K562 (cell line): Measurements from ENCODE around the gene DRAXIN. TPM values are rescaled to one million over a fixed set of nuclear protein-coding genes. Genes with fewer than 3 reads are reported as not detected.

ENCODE experiments used
- FOS ChIP-seq: IDR thresholded peaks from 3 replicates; pipeline ENCODE4 v1.6.1; 2011; ENCODE audit not compliant: insufficient read length; ENCODE audit errors: extremely low read depth
- PHB ChIP-seq: fragments of 250-450 bp; sonication (Bioruptor Pico); IDR thresholded peaks from 2 replicates; pipeline ENCODE4 v1.5.0; 2021
- TAL1 ChIP-seq: fragments of 450-650 bp; IDR thresholded peaks from 2 replicates; pipeline ENCODE4 v1.6.1; 2016; ENCODE audit warnings: mild to moderate bottlenecking
- TCFL5 ChIP-seq: fragments of 250-450 bp; sonication (Bioruptor Pico); conservative IDR thresholded peaks from 2 replicates; pipeline ENCODE4 v1.6.1; 2021; ENCODE audit warnings: mild to moderate bottlenecking, moderate library complexity, matching md5 sums
- TOE1 ChIP-seq, 2 experiments: fragments of 450-650 bp in 1 of 2; sonication (generic) in 1 of 2; formaldehyde crosslinking in 1 of 2; IDR thresholded peaks; 2 replicates each; pipeline versions ENCODE4 v1.7.1 to v1.8.0; 2016 to 2022; ENCODE audit warnings: borderline replicate concordance in 2 of 2, mild to moderate bottlenecking in 2 of 2, antibody characterized with exemption in 1 of 2, inconsistent platforms in 1 of 2, low read depth in 1 of 2, missing genetic modification reagents in 1 of 2, moderate library complexity in 1 of 2
- TRIM24 ChIP-seq, 2 experiments: fragments of 450-650 bp; IDR thresholded peaks; 2 replicates each; pipeline ENCODE4 v1.6.1; 2016
- ZNF655 ChIP-seq: fragments of 250-450 bp; sonication (Bioruptor Pico); IDR thresholded peaks from 2 replicates; pipeline ENCODE4 v1.5.0; 2021
- ZNF778 ChIP-seq: fragments of 450-650 bp; formaldehyde crosslinking; IDR thresholded peaks from 2 replicates; pipeline ENCODE4 v1.4.0; 2020; ENCODE audit warnings: mild to moderate bottlenecking, moderate library complexity
- ZNF79 ChIP-seq: fragments of 250-450 bp; sonication (Bioruptor Pico); IDR thresholded peaks from 2 replicates; pipeline ENCODE4 v1.4.0; 2020; ENCODE audit warnings: low read depth, mild to moderate bottlenecking, moderate library complexity
- polyA plus RNA-seq, 8 experiments: library from polyadenylated mRNA; depleted of rRNA in 4 of 8; stranded (reverse) in 5 of 8; unstranded in 3 of 8; fragments of >200 nt; fragmentation: Nextera tagmentation in 2 of 8; fragmentation: Illumina TruSeq in 1 of 8; extraction: Ambion mirVana in 2 of 8; extraction: Trizol in 1 of 8; gene quantifications; 2 replicates each; pipeline versions ENCODE4 v1.2.1 to v1.2.3, GENCODE V29; 2011 to 2014; ENCODE audit warnings: inconsistent platforms in 1 of 8, missing spikeins in 1 of 8
- total RNA-seq, 7 experiments: library from RNA; depleted of rRNA in 6 of 7; stranded (reverse); fragments of >200 nt in 6 of 7; fragmentation: Illumina TruSeq in 2 of 7; extraction: Trizol in 2 of 7; gene quantifications; 2 replicates each; pipeline versions ENCODE4 v1.2.1 to v1.2.3, GENCODE V29; 2011 to 2021; ENCODE audit warnings: low replicate concordance in 1 of 7
- TF ChIP-seq, protein P1 (sequence below): sonication (generic); formaldehyde crosslinking; IDR thresholded peaks from 2 replicates; pipeline ENCODE4 v1.8.0; 2023; ENCODE audit warnings: missing genetic modification reagents, mild to moderate bottlenecking, borderline replicate concordance
- TF ChIP-seq, protein P2 (sequence below), 2 experiments: IDR thresholded peaks; 2 replicates each; pipeline ENCODE4 v1.6.1; 2011; ENCODE audit warnings: borderline replicate concordance in 1 of 2, control low read depth in 1 of 2, low read depth in 1 of 2, low read length in 1 of 2, mild to moderate bottlenecking in 1 of 2, mixed read lengths in 1 of 2, moderate library complexity in 1 of 2; ENCODE audit not compliant: insufficient read depth in 1 of 2, insufficient read length in 1 of 2, poor library complexity in 1 of 2, severe bottlenecking in 1 of 2; ENCODE audit errors: extremely low read depth in 1 of 2
- TF ChIP-seq, protein P3 (sequence below): sonication (generic); formaldehyde crosslinking; IDR thresholded peaks from 2 replicates; pipeline ENCODE4 v1.4.0; 2020; ENCODE audit warnings: mild to moderate bottlenecking, missing genetic modification reagents
- TF ChIP-seq, protein P4 (sequence below): fragments of 450-650 bp; IDR thresholded peaks from 2 replicates; pipeline ENCODE4 v1.6.1; 2018; ENCODE audit warnings: mild to moderate bottlenecking, low read depth; ENCODE audit not compliant: partially characterized antibody

The DRAXIN gene
- total and polyA plus RNA-seq, 9 of the 15 experiments (the other 6 are each of a cell fraction or from before 2014, with no cell fraction given), result 0.01 to 0.04 (median 0.01) TPM; not detected in 6

DNA sequence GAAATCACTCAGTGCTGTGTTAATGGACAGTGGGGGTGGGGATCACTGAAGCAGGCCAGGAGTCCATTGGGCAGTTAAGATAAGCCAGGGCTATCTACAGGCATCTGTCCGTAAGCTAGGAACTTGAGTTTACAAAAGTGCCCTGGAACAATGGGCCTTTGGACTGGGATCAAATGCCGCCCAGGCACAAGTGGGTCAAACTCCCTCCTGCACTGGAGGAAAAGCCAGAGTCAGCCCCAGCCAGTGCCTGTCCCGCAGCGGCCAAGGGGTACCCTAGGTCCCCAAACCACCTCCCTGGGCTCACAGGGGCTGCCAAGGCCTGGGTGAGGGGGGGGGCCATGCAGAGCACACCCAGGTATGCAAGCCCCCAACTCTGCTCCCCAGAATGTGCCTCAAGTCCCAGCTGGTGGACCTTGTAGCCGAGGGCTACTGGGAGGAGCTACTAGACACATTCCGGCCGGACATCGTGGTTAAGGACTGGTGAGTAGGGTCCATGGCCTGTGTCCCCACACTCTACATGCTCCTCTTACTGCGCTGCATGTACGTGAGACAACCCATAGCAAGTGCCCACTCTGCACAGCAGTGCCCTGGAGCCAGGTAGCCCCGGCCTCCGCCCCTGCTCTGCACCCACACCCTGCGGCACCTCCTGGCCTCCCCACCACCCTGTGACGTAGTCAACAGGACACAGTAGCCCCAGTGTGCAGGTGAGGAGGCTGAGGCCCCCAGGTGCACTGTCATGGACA lies 19.8 kb upstream of the DRAXIN start (continued):
- TF ChIP-seq, protein P1, sequence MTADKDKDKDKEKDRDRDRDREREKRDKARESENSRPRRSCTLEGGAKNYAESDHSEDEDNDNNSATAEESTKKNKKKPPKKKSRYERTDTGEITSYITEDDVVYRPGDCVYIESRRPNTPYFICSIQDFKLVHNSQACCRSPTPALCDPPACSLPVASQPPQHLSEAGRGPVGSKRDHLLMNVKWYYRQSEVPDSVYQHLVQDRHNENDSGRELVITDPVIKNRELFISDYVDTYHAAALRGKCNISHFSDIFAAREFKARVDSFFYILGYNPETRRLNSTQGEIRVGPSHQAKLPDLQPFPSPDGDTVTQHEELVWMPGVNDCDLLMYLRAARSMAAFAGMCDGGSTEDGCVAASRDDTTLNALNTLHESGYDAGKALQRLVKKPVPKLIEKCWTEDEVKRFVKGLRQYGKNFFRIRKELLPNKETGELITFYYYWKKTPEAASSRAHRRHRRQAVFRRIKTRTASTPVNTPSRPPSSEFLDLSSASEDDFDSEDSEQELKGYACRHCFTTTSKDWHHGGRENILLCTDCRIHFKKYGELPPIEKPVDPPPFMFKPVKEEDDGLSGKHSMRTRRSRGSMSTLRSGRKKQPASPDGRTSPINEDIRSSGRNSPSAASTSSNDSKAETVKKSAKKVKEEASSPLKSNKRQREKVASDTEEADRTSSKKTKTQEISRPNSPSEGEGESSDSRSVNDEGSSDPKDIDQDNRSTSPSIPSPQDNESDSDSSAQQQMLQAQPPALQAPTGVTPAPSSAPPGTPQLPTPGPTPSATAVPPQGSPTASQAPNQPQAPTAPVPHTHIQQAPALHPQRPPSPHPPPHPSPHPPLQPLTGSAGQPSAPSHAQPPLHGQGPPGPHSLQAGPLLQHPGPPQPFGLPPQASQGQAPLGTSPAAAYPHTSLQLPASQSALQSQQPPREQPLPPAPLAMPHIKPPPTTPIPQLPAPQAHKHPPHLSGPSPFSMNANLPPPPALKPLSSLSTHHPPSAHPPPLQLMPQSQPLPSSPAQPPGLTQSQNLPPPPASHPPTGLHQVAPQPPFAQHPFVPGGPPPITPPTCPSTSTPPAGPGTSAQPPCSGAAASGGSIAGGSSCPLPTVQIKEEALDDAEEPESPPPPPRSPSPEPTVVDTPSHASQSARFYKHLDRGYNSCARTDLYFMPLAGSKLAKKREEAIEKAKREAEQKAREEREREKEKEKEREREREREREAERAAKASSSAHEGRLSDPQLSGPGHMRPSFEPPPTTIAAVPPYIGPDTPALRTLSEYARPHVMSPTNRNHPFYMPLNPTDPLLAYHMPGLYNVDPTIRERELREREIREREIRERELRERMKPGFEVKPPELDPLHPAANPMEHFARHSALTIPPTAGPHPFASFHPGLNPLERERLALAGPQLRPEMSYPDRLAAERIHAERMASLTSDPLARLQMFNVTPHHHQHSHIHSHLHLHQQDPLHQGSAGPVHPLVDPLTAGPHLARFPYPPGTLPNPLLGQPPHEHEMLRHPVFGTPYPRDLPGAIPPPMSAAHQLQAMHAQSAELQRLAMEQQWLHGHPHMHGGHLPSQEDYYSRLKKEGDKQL (CRISPR knock-in tag), result no peak
- TF ChIP-seq, protein P2, sequence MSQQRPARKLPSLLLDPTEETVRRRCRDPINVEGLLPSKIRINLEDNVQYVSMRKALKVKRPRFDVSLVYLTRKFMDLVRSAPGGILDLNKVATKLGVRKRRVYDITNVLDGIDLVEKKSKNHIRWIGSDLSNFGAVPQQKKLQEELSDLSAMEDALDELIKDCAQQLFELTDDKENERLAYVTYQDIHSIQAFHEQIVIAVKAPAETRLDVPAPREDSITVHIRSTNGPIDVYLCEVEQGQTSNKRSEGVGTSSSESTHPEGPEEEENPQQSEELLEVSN (IDR thresholded peaks at IDR 0.05; ENCODE audit: borderline replicate concordance in 1 of 2, extremely low read depth in 1 of 2, insufficient read depth in 1 of 2, insufficient read length in 1 of 2, low read depth in 1 of 2, low read length in 1 of 2, poor library complexity in 1 of 2, severe bottlenecking in 1 of 2), result no peak
- TF ChIP-seq TOE1 (IDR thresholded peaks at IDR 0.05; ENCODE audit: borderline replicate concordance) (no peak), TOE1 (CRISPR knock-in tag; IDR thresholded peaks at IDR 0.05; ENCODE audit: borderline replicate concordance, low read depth) (peak; percentile 27; the same call in 1 of the 2 replicates), ZNF655 (CRISPR knock-in tag) (no peak), FOS (no peak), ZNF79 (CRISPR knock-in tag) (no peak), TAL1 (peak; percentile 92), TCFL5 (CRISPR knock-in tag) (no peak), ZNF778 (CRISPR knock-in tag) (no peak), TRIM24 (IDR thresholded peaks at IDR 0.05) (peak; percentile 40 to 71; a peak in 2 of 4 replicates), PHB (CRISPR knock-in tag) (no peak)
- TF ChIP-seq, protein P3, sequence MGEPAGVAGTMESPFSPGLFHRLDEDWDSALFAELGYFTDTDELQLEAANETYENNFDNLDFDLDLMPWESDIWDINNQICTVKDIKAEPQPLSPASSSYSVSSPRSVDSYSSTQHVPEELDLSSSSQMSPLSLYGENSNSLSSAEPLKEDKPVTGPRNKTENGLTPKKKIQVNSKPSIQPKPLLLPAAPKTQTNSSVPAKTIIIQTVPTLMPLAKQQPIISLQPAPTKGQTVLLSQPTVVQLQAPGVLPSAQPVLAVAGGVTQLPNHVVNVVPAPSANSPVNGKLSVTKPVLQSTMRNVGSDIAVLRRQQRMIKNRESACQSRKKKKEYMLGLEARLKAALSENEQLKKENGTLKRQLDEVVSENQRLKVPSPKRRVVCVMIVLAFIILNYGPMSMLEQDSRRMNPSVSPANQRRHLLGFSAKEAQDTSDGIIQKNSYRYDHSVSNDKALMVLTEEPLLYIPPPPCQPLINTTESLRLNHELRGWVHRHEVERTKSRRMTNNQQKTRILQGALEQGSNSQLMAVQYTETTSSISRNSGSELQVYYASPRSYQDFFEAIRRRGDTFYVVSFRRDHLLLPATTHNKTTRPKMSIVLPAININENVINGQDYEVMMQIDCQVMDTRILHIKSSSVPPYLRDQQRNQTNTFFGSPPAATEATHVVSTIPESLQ (CRISPR knock-in tag), result no peak
- TF ChIP-seq, protein P4, sequence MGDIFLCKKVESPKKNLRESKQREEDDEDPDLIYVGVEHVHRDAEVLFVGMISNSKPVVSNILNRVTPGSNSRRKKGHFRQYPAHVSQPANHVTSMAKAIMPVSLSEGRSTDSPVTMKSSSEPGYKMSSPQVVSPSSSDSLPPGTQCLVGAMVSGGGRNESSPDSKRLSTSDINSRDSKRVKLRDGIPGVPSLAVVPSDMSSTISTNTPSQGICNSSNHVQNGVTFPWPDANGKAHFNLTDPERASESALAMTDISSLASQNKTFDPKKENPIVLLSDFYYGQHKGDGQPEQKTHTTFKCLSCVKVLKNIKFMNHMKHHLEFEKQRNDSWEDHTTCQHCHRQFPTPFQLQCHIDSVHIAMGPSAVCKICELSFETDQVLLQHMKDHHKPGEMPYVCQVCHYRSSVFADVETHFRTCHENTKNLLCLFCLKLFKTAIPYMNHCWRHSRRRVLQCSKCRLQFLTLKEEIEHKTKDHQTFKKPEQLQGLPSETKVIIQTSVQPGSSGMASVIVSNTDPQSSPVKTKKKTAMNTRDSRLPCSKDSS, result no peak
